ENCODE measurements around the gene LARP1. TPM values are rescaled to one million over a fixed set of nuclear protein-coding genes. Genes with fewer than 3 reads are reported as not detected.

LARP1 gene
- total RNA-seq, 1 experiment from 2014 or later, result 105 TPM

- no peak overlapping the region for H3K9ac ChIP-seq (ENCODE audit: low read length)
- DNase-seq, result no peak
- H3K36me3 ChIP-seq (ENCODE audit: insufficient read depth, low read length), result peaks cover 16% of the 10 kb centered on the region; the same call in 1 of the 2 replicates
- H3K9me3 ChIP-seq (ENCODE audit: low read length), result no peaks in the 10 kb centered on the region
- H2AFZ ChIP-seq (ENCODE audit: low read length), result no peak overlapping the region
- H3K79me2 ChIP-seq (ENCODE audit: low read length), result no peaks in the 10 kb centered on the region
- H3K27ac ChIP-seq (ENCODE audit: low read length), result no peak overlapping the region
- no peaks in the 10 kb centered on the region for H4K20me1 ChIP-seq (ENCODE audit: insufficient read depth, low read depth, low read length)
- H3K4me2 ChIP-seq (ENCODE audit: low read depth, low read length, poor library complexity, severe bottlenecking), result no peak overlapping the region
- H3K9me2 ChIP-seq (replicated peaks; ENCODE audit: insufficient read depth, low read length), result no peaks in the 10 kb centered on the region
- H3K4me1 ChIP-seq (ENCODE audit: low read length), result no peaks in the 10 kb centered on the region
- H3K27me3 ChIP-seq (ENCODE audit: low read length), result no peaks in the 10 kb centered on the region
- H3K4me3 ChIP-seq (ENCODE audit: low read length), result no peak overlapping the region
Measured at GRCh38 chr5:154841273-154841661, 86.1 kb downstream of the LARP1 start.

- Histone ChIP-seq H3K4me1 (ENCODE audit: low read length) (no peaks in the 10 kb centered on the region), H3K27me3 (ENCODE audit: low read length) (no peaks in the 10 kb centered on the region), H3K9ac (ENCODE audit: low read length) (no peak overlapping the region), H3K4me2 (ENCODE audit: low read depth, low read length, poor library complexity, severe bottlenecking) (no peak overlapping the region), H3K4me3 (ENCODE audit: low read length) (no peak overlapping the region), H3K27ac (ENCODE audit: low read length) (no peak overlapping the region), H3K79me2 (ENCODE audit: low read length) (no peaks in the 10 kb centered on the region), H3K9me3 (ENCODE audit: low read length) (no peaks in the 10 kb centered on the region), H4K20me1 (ENCODE audit: insufficient read depth, low read depth, low read length) (no peaks in the 10 kb centered on the region), H3K36me3 (ENCODE audit: insufficient read depth, low read length) (peaks cover 12% of the 10 kb centered on the region; the same call in 1 of the 2 replicates), H3K9me2 (replicated peaks; ENCODE audit: insufficient read depth, low read length) (no peaks in the 10 kb centered on the region), H2AFZ (ENCODE audit: low read length) (no peak overlapping the region)
- DNase-seq, result no peak
Measured at GRCh38 chr5:154842689-154843530, 87.7 kb downstream of the LARP1 start.

DNA sequence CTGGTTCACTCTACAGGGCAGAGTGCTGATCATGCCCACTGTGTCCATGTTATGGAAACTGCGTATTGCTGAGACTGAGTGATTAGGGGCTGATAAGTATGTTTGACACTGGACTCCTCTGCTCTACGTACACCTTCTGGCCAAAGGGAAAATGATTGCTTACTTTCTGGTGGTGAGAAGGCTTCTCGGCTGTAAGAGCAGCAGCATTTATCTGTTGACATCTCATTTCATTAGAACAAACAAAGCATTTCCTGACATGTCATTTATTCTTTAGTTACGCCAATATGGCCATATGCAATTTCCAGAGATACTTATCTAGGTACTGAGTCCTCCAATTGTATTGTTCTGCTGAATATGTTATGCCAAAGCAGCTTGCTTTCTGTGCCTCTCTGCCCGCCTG is 89.6 kb downstream of the LARP1 start:
- no peak overlapping the region for H2AFZ ChIP-seq (ENCODE audit: low read length)
- H3K4me1 ChIP-seq (ENCODE audit: low read length), result no peaks in the 10 kb centered on the region
- H3K27me3 ChIP-seq (ENCODE audit: low read length), result no peaks in the 10 kb centered on the region
- DNase-seq, result no peak
- H3K9me2 ChIP-seq (replicated peaks; ENCODE audit: insufficient read depth, low read length), result no peaks in the 10 kb centered on the region
- H3K9me3 ChIP-seq (ENCODE audit: low read length), result no peaks in the 10 kb centered on the region
- H3K36me3 ChIP-seq (ENCODE audit: insufficient read depth, low read length), result peaks cover 12% of the 10 kb centered on the region; the same call in 1 of the 2 replicates
- no peaks in the 10 kb centered on the region for H4K20me1 ChIP-seq (ENCODE audit: insufficient read depth, low read depth, low read length)
- no peak overlapping the region for H3K27ac ChIP-seq (ENCODE audit: low read length)
- H3K9ac ChIP-seq (ENCODE audit: low read length), result no peak overlapping the region
- H3K4me3 ChIP-seq (ENCODE audit: low read length), result no peak overlapping the region
- no peak overlapping the region for H3K4me2 ChIP-seq (ENCODE audit: low read depth, low read length, poor library complexity, severe bottlenecking)
- H3K79me2 ChIP-seq (ENCODE audit: low read length), result no peaks in the 10 kb centered on the region

DNA sequence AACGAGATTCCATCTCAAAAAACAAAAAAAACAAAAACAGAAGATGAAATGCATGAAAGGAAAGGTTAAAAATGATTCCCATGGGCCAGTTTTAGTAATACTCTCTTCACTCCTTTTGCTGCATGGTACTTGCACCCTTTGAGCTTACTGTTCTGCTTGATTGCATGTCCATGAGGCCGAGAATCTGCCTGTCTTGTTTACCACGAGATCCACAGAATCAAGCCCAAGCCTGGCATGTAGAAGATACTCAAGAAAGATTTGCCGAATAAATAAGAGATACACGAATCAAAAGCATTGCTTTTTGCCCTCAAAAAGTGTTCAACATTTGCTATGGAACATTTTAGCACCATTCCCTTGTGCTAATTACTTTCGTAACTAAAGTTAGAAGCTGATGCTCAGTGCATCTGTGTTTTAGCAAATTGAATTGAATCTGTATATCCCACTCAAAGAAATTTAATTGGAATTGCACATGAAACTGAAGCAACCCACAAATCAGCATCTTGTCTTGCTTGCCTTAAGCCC is 94.1 kb downstream of the LARP1 start:
- H3K9ac ChIP-seq (ENCODE audit: low read length), result no peak overlapping the region
- H3K9me2 ChIP-seq (replicated peaks; ENCODE audit: insufficient read depth, low read length), result no peaks in the 10 kb centered on the region
- no peak overlapping the region for H2AFZ ChIP-seq (ENCODE audit: low read length)
- no peak overlapping the region for H3K4me2 ChIP-seq (ENCODE audit: low read depth, low read length, poor library complexity, severe bottlenecking)
- H3K9me3 ChIP-seq (ENCODE audit: low read length), result no peaks in the 10 kb centered on the region
- no peaks in the 10 kb centered on the region for H3K4me1 ChIP-seq (ENCODE audit: low read length)
- H3K36me3 ChIP-seq (ENCODE audit: insufficient read depth, low read length), result peaks cover 12% of the 10 kb centered on the region; the same call in 1 of the 2 replicates
- no peak overlapping the region for H3K4me3 ChIP-seq (ENCODE audit: low read length)
- no peaks in the 10 kb centered on the region for H3K27me3 ChIP-seq (ENCODE audit: low read length)
- H3K27ac ChIP-seq (ENCODE audit: low read length), result no peak overlapping the region
- no peaks in the 10 kb centered on the region for H4K20me1 ChIP-seq (ENCODE audit: insufficient read depth, low read depth, low read length)
- no peaks in the 10 kb centered on the region for H3K79me2 ChIP-seq (ENCODE audit: low read length)
- DNase-seq, result no peak

DNA sequence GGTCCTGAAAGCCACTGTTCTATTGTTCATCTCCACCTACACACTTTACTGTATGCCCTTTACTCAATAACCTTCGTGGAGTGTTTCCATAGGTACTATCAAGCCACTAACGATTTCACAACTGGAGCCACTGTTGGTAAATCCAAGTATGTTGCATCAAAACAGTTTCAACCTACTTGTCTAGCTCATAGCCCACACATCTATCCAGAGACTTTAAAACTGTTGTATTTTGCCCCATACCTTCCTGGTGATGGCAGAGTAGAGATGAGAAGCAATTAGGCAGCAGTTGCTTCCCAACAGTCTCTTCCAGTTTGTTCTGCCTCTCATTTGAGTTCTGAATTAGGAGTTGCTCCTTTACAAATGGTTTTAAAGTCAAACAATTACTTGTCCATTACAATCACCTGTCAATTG is 94.6 kb downstream of the LARP1 start:
- H3K4me3 ChIP-seq (ENCODE audit: low read length), result no peak overlapping the region
- no peak overlapping the region for H3K9ac ChIP-seq (ENCODE audit: low read length)
- no peak overlapping the region for H2AFZ ChIP-seq (ENCODE audit: low read length)
- peaks cover 8% of the 10 kb centered on the region; the same call in 1 of the 2 replicates for H3K36me3 ChIP-seq (ENCODE audit: insufficient read depth, low read length)
- no peaks in the 10 kb centered on the region for H3K79me2 ChIP-seq (ENCODE audit: low read length)
- DNase-seq, result no peak
- no peaks in the 10 kb centered on the region for H3K4me1 ChIP-seq (ENCODE audit: low read length)
- no peaks in the 10 kb centered on the region for H3K27me3 ChIP-seq (ENCODE audit: low read length)
- H4K20me1 ChIP-seq (ENCODE audit: insufficient read depth, low read depth, low read length), result no peaks in the 10 kb centered on the region
- no peaks in the 10 kb centered on the region for H3K9me2 ChIP-seq (replicated peaks; ENCODE audit: insufficient read depth, low read length)
- no peaks in the 10 kb centered on the region for H3K9me3 ChIP-seq (ENCODE audit: low read length)
- no peak overlapping the region for H3K27ac ChIP-seq (ENCODE audit: low read length)
- no peak overlapping the region for H3K4me2 ChIP-seq (ENCODE audit: low read depth, low read length, poor library complexity, severe bottlenecking)

DNA sequence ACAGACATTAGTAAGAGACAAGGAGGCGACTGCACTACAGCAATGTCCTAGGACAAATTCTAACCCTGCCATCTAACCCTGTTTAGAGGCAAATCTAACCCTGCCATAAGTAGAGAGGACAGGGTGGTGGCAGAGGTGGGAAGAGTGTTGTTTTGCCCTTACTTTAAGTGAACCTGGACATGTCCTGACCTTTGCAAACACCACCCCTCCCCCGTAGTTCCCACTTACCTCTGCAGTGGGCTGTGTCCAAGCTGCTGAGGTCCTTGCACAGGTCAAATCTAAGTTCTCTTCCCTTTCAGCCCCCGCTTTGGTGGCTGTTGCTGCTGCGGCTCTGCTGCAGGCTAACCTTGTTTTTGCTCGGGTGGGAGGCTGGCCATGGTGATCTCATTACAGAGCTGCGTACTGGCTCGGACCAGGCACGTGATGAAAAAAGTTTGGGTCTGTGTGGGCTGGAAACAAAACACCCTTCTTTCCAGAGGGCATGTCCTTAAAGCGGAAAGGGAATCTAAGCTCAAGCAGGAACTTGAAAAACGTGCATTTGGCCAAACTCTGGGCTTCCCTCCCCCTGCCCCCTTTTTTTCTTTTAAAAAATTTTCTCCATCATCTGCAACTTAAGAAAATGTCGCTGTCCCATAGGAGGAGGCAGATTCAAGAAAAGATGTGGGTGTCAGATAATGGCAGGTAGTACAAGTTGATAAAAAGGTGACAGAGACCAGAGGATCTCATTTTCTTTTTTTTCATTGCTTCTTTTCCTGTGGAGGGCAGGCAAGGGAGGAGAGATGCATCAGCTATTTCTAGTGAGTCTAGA is 95.3 kb downstream of the LARP1 start, which contains the start of gene FAXDC2:
FAXDC2 (minus strand) TSS at position 349 of the 808 bp plus-strand sequence. CDS start 12,425 bp downstream, outside the sequence.
- H3K4me3 ChIP-seq (ENCODE audit: low read length), result no peak within 1 kb of the TSS
- H3K27ac ChIP-seq (ENCODE audit: low read length), result no peak within 1 kb of the TSS
- H3K9me3 ChIP-seq (ENCODE audit: low read length), result no peaks in the 10 kb centered on the region
- H3K9ac ChIP-seq (ENCODE audit: low read length), result no peak within 1 kb of the TSS
- H3K4me2 ChIP-seq (ENCODE audit: low read depth, low read length, poor library complexity, severe bottlenecking), result no peak within 1 kb of the TSS
- DNase-seq, result no peak
- H3K36me3 ChIP-seq (ENCODE audit: insufficient read depth, low read length), result 0 out of 2 replicates have a peak, but pooled peaks cover 1% of the 10 kb centered on the region
- H2AFZ ChIP-seq (ENCODE audit: low read length), result no peak within 1 kb of the TSS
- no peaks in the 10 kb centered on the region for H4K20me1 ChIP-seq (ENCODE audit: insufficient read depth, low read depth, low read length)
- no peaks in the 10 kb centered on the region for H3K4me1 ChIP-seq (ENCODE audit: low read length)
- no peaks in the 10 kb centered on the region for H3K79me2 ChIP-seq (ENCODE audit: low read length)
- no peaks in the 10 kb centered on the region for H3K9me2 ChIP-seq (replicated peaks; ENCODE audit: insufficient read depth, low read length)
- H3K27me3 ChIP-seq (ENCODE audit: low read length), result no peaks in the 10 kb centered on the region

DNA sequence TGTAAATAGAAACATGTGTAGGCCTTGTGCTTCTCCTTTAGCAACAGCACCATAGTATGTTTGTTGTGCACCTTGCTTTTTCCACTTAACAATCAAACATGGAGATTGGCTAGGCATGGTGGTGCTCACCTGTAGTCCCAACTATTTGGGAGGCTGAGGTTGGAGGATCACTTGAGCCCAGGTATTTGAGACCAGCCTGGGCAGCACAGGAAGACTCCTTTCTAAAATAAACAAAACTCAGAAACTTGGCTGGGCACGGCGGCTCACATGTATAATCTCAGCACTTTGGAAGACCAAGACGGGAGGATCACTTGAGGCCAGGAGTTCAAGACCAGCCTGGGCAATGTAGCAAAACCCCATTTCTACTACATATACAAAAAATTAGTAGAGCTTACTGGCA is 96.2 kb downstream of the LARP1 start:
- H3K9me3 ChIP-seq (ENCODE audit: low read length), result no peaks in the 10 kb centered on the region
- 0 out of 2 replicates have a peak, but pooled peaks cover 2% of the 10 kb centered on the region for H3K4me1 ChIP-seq (ENCODE audit: low read length)
- H3K79me2 ChIP-seq (ENCODE audit: low read length), result no peaks in the 10 kb centered on the region
- no peak for DNase-seq
- H3K27ac ChIP-seq (ENCODE audit: low read length), result no peak overlapping the region
- no peaks in the 10 kb centered on the region for H4K20me1 ChIP-seq (ENCODE audit: insufficient read depth, low read depth, low read length)
- no peaks in the 10 kb centered on the region for H3K36me3 ChIP-seq (ENCODE audit: insufficient read depth, low read length)
- H3K4me2 ChIP-seq (ENCODE audit: low read depth, low read length, poor library complexity, severe bottlenecking), result no peak overlapping the region
- H3K4me3 ChIP-seq (ENCODE audit: low read length), result no peak overlapping the region
- no peak overlapping the region for H3K9ac ChIP-seq (ENCODE audit: low read length)
- no peaks in the 10 kb centered on the region for H3K27me3 ChIP-seq (ENCODE audit: low read length)
- no peaks in the 10 kb centered on the region for H3K9me2 ChIP-seq (replicated peaks; ENCODE audit: insufficient read depth, low read length)
- H2AFZ ChIP-seq (ENCODE audit: low read length), result no peak overlapping the region

Data from Karpas-422 (cell line).